ENCODE measurements around the gene TGIF1.

GRCh38 chr18:3454365-3455089 lies 4.6 kb downstream of the TGIF1 start:
- TF ChIP-seq CTCF (IDR thresholded peaks at IDR 0.05) (peak; percentile 12 to 77 (median 69)), POLR2A (IDR thresholded peaks at IDR 0.05) (no peak)

Data from body of pancreas (tissue), 4 donors.